Brain microvascular endothelial cell (primary cell): Measurements from ENCODE around the gene ADIPOR2.

Experiments used
- DNase-seq: peaks from one replicate; pipeline ENCODE4 v3.0.0-alpha.2; 2020
- H3K27ac ChIP-seq: fragments of 250-450 bp; sonication (Bioruptor Pico); 2 replicates; pipeline ENCODE4 v1.5.1; 2020; ENCODE audit warnings: mild to moderate bottlenecking, moderate library complexity
- H3K27me3 ChIP-seq: fragments of 250-450 bp; sonication (Bioruptor Pico); replicated peaks from 2 replicates; pipeline ENCODE4 v1.5.1; 2020; ENCODE audit warnings: mild to moderate bottlenecking
- H3K36me3 ChIP-seq: fragments of 250-450 bp; sonication (Bioruptor Pico); replicated peaks from 2 replicates; pipeline ENCODE4 v1.5.1; 2020; ENCODE audit warnings: mild to moderate bottlenecking
- H3K4me3 ChIP-seq: 2 replicates; pipeline ENCODE4 v1.5.1; 2011; ENCODE audit warnings: low read depth, mild to moderate bottlenecking, control low read depth, low read length, moderate library complexity
- CTCF ChIP-seq: IDR thresholded peaks from 2 replicates; pipeline ENCODE4 v1.5.1; 2011; ENCODE audit warnings: low read depth, mild to moderate bottlenecking, moderate library complexity, low read length, control low read depth, inconsistent platforms; ENCODE audit errors: missing control alignments
- in situ Hi-C: cut with HindIII; loops from 2 replicates; pipeline ENCODE4 v1.10.0; 2017; ENCODE audit warnings: low sequenced_read_pairs, low pct_ligation_motif_present

The ADIPOR2 gene

GRCh38 chr12:1811281-1811947, 120.5 kb downstream of the ADIPOR2 start:
- in situ Hi-C loops, result loop anchor here (25.0 kb wide), 1 partner anchor 126 kb away; no protein-coding TSS in a partner anchor
- Histone ChIP-seq H3K27me3 (no peaks in the 10 kb centered on the region), H3K27ac (peak overlapping the region; percentile 66), H3K36me3 (no peaks in the 10 kb centered on the region), H3K4me3 (peak overlapping the region; percentile 20)
- peak; percentile 77 for DNase-seq
- TF ChIP-seq CTCF, result no peak

GRCh38 chr12:1811948-1812291, 121.0 kb downstream of the ADIPOR2 start:
- no peak for DNase-seq
- Histone ChIP-seq H3K36me3 (no peaks in the 10 kb centered on the region), H3K4me3 (no peak overlapping the region), H3K27ac (peak overlapping the region; percentile 66), H3K27me3 (no peaks in the 10 kb centered on the region)
- no peak for TF ChIP-seq CTCF
- in situ Hi-C loops, result loop anchor here (25.0 kb wide), 1 partner anchor 125 kb away; no protein-coding TSS in a partner anchor

- peak; percentile 55 for DNase-seq
- in situ Hi-C loops, result loop anchor here (25.0 kb wide), 1 partner anchor 125 kb away; no protein-coding TSS in a partner anchor
- Histone ChIP-seq H3K4me3 (no peak overlapping the region), H3K36me3 (no peaks in the 10 kb centered on the region), H3K27ac (peak overlapping the region; percentile 66), H3K27me3 (no peaks in the 10 kb centered on the region)
- TF ChIP-seq CTCF, result no peak
Measured at GRCh38 chr12:1812650-1813302, 121.9 kb downstream of the ADIPOR2 start.

- no peak for TF ChIP-seq CTCF
- no peak overlapping the region for H3K4me3 ChIP-seq
- no peaks in the 10 kb centered on the region for H3K36me3 ChIP-seq
- in situ Hi-C loops, result loop anchor here (25.0 kb wide), 1 partner anchor 123 kb away; no protein-coding TSS in a partner anchor
- no peak overlapping the region for H3K27ac ChIP-seq
- no peak for DNase-seq
- peaks cover 3% of the 10 kb centered on the region for H3K27me3 ChIP-seq
Measured at GRCh38 chr12:1814266-1814665, 123.4 kb downstream of the ADIPOR2 start.

- Histone ChIP-seq H3K4me3 (no peak overlapping the region), H3K27me3 (peaks cover 12% of the 10 kb centered on the region), H3K27ac (no peak overlapping the region), H3K36me3 (no peaks in the 10 kb centered on the region)
- TF ChIP-seq CTCF, result no peak
- no peak for DNase-seq
- in situ Hi-C loops, result loop anchor here (25.0 kb wide), 1 partner anchor 122 kb away; no protein-coding TSS in a partner anchor
Measured at GRCh38 chr12:1815108-1815507, 124.2 kb downstream of the ADIPOR2 start.
